Vagina (tissue), 2 donors: ENCODE results near the gene NTSR1.

Experiments
- POLR2A ChIP-seq, 2 donors: fragments of 450-650 bp; IDR thresholded peaks; one replicate each; pipeline ENCODE4 v1.6.1; 2017; ENCODE audit warnings: antibody characterized with exemption in 2 of 2, mild to moderate bottlenecking in 2 of 2, moderate library complexity in 2 of 2
- TF ChIP-seq, protein P1 (sequence below), 3 experiments: fragments of 450-650 bp in 2 of 3; fragments of 200-600 bp in 1 of 3; sonication (generic) in 1 of 3; IDR thresholded peaks; one replicate each; pipeline ENCODE4 v1.5.1; 2017 to 2019; ENCODE audit warnings: antibody characterized with exemption in 3 of 3, mild to moderate bottlenecking in 2 of 3, moderate library complexity in 2 of 3

DNA sequence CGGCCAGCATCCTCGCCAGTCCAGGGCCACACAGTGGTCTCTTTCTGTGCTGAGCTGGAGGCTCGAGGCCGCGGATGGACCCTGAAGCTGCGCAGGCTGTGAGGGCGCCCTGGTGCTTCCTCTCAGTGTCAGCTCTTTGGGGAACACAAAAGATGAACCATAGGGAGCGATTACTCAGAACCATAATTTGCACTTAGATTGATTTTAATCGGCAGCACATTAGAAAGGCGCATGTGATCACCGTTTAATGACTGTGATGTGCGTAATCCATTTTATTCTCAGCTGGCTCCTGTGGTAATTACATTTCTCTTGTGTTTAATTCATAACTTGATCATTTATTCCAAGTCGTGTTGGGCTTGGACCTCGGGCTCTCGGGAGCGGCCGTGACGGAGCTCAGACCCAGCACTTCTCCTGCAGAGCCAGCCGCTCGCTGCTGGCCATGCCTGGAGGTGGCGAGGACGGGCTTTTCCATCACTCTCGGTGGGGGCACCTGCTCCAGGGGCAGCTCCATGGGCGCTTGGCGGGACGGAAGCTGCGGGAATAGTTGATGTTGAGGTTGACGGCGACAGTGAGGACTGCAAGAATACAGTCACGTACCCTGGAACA lies 25.6 kb upstream of the NTSR1 start:
- TF ChIP-seq, protein P1, sequence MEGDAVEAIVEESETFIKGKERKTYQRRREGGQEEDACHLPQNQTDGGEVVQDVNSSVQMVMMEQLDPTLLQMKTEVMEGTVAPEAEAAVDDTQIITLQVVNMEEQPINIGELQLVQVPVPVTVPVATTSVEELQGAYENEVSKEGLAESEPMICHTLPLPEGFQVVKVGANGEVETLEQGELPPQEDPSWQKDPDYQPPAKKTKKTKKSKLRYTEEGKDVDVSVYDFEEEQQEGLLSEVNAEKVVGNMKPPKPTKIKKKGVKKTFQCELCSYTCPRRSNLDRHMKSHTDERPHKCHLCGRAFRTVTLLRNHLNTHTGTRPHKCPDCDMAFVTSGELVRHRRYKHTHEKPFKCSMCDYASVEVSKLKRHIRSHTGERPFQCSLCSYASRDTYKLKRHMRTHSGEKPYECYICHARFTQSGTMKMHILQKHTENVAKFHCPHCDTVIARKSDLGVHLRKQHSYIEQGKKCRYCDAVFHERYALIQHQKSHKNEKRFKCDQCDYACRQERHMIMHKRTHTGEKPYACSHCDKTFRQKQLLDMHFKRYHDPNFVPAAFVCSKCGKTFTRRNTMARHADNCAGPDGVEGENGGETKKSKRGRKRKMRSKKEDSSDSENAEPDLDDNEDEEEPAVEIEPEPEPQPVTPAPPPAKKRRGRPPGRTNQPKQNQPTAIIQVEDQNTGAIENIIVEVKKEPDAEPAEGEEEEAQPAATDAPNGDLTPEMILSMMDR (IDR thresholded peaks at IDR 0.05) = no peak
- TF ChIP-seq POLR2A (IDR thresholded peaks at IDR 0.05) = no peak
